WTC11 (cell line): Measurements from ENCODE around the gene KCNJ18.
"Not testable (repeated sequence)": the region's sequence is repeated elsewhere in the genome, so short reads cannot be mapped to it uniquely, and the experiment has no call there.

ENCODE experiments used
- IRF2 ChIP-seq: sonication (generic); formaldehyde crosslinking; IDR thresholded peaks from 2 replicates; pipeline ENCODE4 v1.8.0; 2022; ENCODE audit warnings: low read depth, missing genetic modification reagents, borderline replicate concordance
- ZNF671 ChIP-seq: fragments of 250-450 bp; sonication (Bioruptor Pico); IDR thresholded peaks from 2 replicates; pipeline ENCODE4 v1.8.0; 2021; ENCODE audit warnings: mild to moderate bottlenecking
- TF ChIP-seq, protein P1 (sequence below): sonication (generic); formaldehyde crosslinking; IDR thresholded peaks from 2 replicates; pipeline ENCODE4 v1.8.1; 2023; ENCODE audit warnings: mild to moderate bottlenecking, missing genetic modification reagents, moderate library complexity
- TF ChIP-seq, protein P2 (sequence below): sonication (generic); formaldehyde crosslinking; IDR thresholded peaks from 2 replicates; pipeline ENCODE4 v1.8.0; 2022; ENCODE audit warnings: mild to moderate bottlenecking, missing genetic modification reagents
- TF ChIP-seq, protein P3 (sequence below): fragments of 200-600 bp; IDR thresholded peaks from 2 replicates; pipeline ENCODE4 v1.8.0; 2022; ENCODE audit warnings: antibody characterized with exemption

DNA sequence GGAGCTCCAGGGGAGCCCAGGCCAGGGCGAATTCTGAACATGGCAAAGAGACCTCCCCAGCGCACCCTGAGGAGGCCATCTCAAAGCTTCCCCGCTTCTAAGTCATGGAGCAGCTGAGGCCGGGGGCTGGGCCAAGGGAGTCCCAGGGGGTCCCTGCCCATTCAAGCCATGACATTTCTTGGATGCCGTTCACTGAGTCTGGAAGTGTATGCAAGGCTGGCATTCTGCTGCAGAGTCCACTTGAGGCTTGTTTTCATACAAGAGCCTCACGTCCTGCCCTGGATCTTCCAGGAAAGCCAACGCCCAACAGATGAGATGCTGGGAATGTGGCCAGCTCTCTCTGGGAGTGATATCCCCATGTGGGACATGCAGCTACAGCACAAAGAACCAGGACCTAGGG lies 48.5 kb downstream of the KCNJ18 start:
- TF ChIP-seq, protein P1, sequence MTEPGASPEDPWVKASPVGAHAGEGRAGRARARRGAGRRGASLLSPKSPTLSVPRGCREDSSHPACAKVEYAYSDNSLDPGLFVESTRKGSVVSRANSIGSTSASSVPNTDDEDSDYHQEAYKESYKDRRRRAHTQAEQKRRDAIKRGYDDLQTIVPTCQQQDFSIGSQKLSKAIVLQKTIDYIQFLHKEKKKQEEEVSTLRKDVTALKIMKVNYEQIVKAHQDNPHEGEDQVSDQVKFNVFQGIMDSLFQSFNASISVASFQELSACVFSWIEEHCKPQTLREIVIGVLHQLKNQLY = not testable (repeated sequence)
- TF ChIP-seq IRF2, ZNF671 (CRISPR knock-in tag): not testable (repeated sequence)
- TF ChIP-seq, protein P2, sequence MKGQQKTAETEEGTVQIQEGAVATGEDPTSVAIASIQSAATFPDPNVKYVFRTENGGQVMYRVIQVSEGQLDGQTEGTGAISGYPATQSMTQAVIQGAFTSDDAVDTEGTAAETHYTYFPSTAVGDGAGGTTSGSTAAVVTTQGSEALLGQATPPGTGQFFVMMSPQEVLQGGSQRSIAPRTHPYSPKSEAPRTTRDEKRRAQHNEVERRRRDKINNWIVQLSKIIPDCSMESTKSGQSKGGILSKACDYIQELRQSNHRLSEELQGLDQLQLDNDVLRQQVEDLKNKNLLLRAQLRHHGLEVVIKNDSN (CRISPR knock-in tag) = not testable (repeated sequence)
- TF ChIP-seq, protein P3, sequence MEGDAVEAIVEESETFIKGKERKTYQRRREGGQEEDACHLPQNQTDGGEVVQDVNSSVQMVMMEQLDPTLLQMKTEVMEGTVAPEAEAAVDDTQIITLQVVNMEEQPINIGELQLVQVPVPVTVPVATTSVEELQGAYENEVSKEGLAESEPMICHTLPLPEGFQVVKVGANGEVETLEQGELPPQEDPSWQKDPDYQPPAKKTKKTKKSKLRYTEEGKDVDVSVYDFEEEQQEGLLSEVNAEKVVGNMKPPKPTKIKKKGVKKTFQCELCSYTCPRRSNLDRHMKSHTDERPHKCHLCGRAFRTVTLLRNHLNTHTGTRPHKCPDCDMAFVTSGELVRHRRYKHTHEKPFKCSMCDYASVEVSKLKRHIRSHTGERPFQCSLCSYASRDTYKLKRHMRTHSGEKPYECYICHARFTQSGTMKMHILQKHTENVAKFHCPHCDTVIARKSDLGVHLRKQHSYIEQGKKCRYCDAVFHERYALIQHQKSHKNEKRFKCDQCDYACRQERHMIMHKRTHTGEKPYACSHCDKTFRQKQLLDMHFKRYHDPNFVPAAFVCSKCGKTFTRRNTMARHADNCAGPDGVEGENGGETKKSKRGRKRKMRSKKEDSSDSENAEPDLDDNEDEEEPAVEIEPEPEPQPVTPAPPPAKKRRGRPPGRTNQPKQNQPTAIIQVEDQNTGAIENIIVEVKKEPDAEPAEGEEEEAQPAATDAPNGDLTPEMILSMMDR = not testable (repeated sequence)
